Smooth muscle cell (in vitro differentiated cells): ENCODE results near the gene ARHGAP23. TPM values are rescaled to one million over a fixed set of nuclear protein-coding genes. Genes with fewer than 3 reads are reported as not detected.

Source experiments
- DNase-seq: peaks from one replicate; lab custom pipeline; 2025; ENCODE audit not compliant: unreplicated experiment; lab: John Stamatoyannopoulos, UW
- H2AFZ ChIP-seq: fragments of 200-600 bp; sonication (generic); 2 replicates; pipeline ENCODE4 v1.6.0; 2016; ENCODE audit warnings: antibody characterized with exemption, low read depth, mild to moderate bottlenecking
- H3F3A ChIP-seq: fragments of 200-600 bp; sonication (generic); 2 replicates; pipeline ENCODE4 v1.6.0; 2017; ENCODE audit warnings: antibody characterized with exemption, low read depth
- H3K27ac ChIP-seq: fragments of 200-600 bp; sonication (generic); 2 replicates; pipeline ENCODE4 v1.5.1; 2016; ENCODE audit warnings: low read depth, mild to moderate bottlenecking
- H3K27me3 ChIP-seq: fragments of 200-600 bp; sonication (generic); 2 replicates; pipeline ENCODE4 v1.6.1; 2016; ENCODE audit warnings: low read depth, mild to moderate bottlenecking
- H3K36me3 ChIP-seq: fragments of 200-600 bp; sonication (generic); 2 replicates; pipeline ENCODE4 v1.5.1; 2016; ENCODE audit warnings: low read depth
- H3K4me1 ChIP-seq: fragments of 200-600 bp; sonication (generic); 2 replicates; pipeline ENCODE4 v1.5.1; 2016; ENCODE audit warnings: low read depth
- H3K4me2 ChIP-seq: fragments of 200-600 bp; sonication (generic); 2 replicates; pipeline ENCODE4 v1.6.0; 2016; ENCODE audit warnings: mild to moderate bottlenecking
- H3K4me3 ChIP-seq: fragments of 200-600 bp; sonication (generic); 2 replicates; pipeline ENCODE4 v1.5.1; 2016; ENCODE audit warnings: mild to moderate bottlenecking
- H3K79me2 ChIP-seq: fragments of 200-600 bp; sonication (generic); 2 replicates; pipeline ENCODE4 v1.6.0; 2016; ENCODE audit warnings: low read depth, mild to moderate bottlenecking
- H3K9ac ChIP-seq: fragments of 200-600 bp; sonication (generic); 2 replicates; pipeline ENCODE4 v1.6.0; 2016; ENCODE audit warnings: low read depth
- H3K9me3 ChIP-seq: fragments of 200-600 bp; sonication (generic); replicated peaks from 2 replicates; pipeline ENCODE4 v1.5.1; 2016; ENCODE audit warnings: low read depth
- H4K20me1 ChIP-seq: fragments of 200-600 bp; sonication (generic); 2 replicates; pipeline ENCODE4 v1.6.0; 2016; ENCODE audit warnings: low read depth
- CTCF ChIP-seq: fragments of 200-600 bp; sonication (generic); IDR thresholded peaks from 2 replicates; pipeline ENCODE4 v1.5.1; 2017; ENCODE audit warnings: borderline replicate concordance, mild to moderate bottlenecking, antibody characterized with exemption; ENCODE audit not compliant: insufficient read depth, poor library complexity, severe bottlenecking
- WGBS: methylation state at CpG from one replicate; pipeline ENCODE4 v1.1.7; 2016; ENCODE audit warnings: low lambda C conversion rate; 5-methylcytosine and 5-hydroxymethylcytosine counted together
- polyA plus RNA-seq: library from polyadenylated mRNA; unstranded; fragments of >200 nt; fragmentation: Nextera tagmentation; extraction: Ambion mirVana; gene quantifications from 2 replicates; pipeline ENCODE4 v1.2.1, GENCODE V29; 2016
- total RNA-seq: library from RNA; depleted of rRNA; stranded (reverse); fragments of >200 nt; gene quantifications from 2 replicates; pipeline ENCODE4 v1.2.3, GENCODE V29; 2014

The ARHGAP23 gene
- total and polyA plus RNA-seq, 2 experiments from 2014 or later = 24.9 to 34.0 TPM

- Histone ChIP-seq H3K4me3 (no peak overlapping the region), H3K36me3 (no peaks in the 10 kb centered on the region), H3K4me1 (peaks cover 3% of the 10 kb centered on the region), H3K27me3 (no peaks in the 10 kb centered on the region), H3K4me2 (no peak overlapping the region), H2AFZ (no peak overlapping the region), H4K20me1 (no peaks in the 10 kb centered on the region), H3K9ac (no peak overlapping the region), H3K9me3 (no peaks in the 10 kb centered on the region), H3F3A (no peaks in the 10 kb centered on the region), H3K79me2 (no peaks in the 10 kb centered on the region), H3K27ac (no peak overlapping the region)
- no peak for DNase-seq
- no peak for TF ChIP-seq CTCF
- 90% methylated on average over 11 of the region's 11 CpGs for WGBS
These were observed 112.3 kb downstream of the ARHGAP23 start for GRCh38 chr17:38540514-38541045.

GRCh38 chr17:38541281-38541680 is 113.0 kb downstream of the ARHGAP23 start:
- H2AFZ ChIP-seq = no peak overlapping the region
- no peak overlapping the region for H3K9ac ChIP-seq
- H3K4me1 ChIP-seq = peaks cover 3% of the 10 kb centered on the region
- no peaks in the 10 kb centered on the region for H3K36me3 ChIP-seq
- H3K4me2 ChIP-seq = no peak overlapping the region
- no peaks in the 10 kb centered on the region for H3F3A ChIP-seq
- TF ChIP-seq CTCF = no peak
- no peaks in the 10 kb centered on the region for H3K9me3 ChIP-seq
- no peak overlapping the region for H3K4me3 ChIP-seq
- 90% methylated on average over 11 of the region's 11 CpGs for WGBS
- no peak overlapping the region for H3K27ac ChIP-seq
- H3K79me2 ChIP-seq = no peaks in the 10 kb centered on the region
- DNase-seq = no peak
- H3K27me3 ChIP-seq = no peaks in the 10 kb centered on the region
- no peaks in the 10 kb centered on the region for H4K20me1 ChIP-seq

GRCh38 chr17:38542286-38542685 is 114.0 kb downstream of the ARHGAP23 start:
- Histone ChIP-seq H3K9me3 (no peaks in the 10 kb centered on the region), H4K20me1 (no peaks in the 10 kb centered on the region), H3K79me2 (no peaks in the 10 kb centered on the region), H3K9ac (no peak overlapping the region), H3K27ac (no peak overlapping the region), H3F3A (no peaks in the 10 kb centered on the region), H3K36me3 (no peaks in the 10 kb centered on the region), H3K4me3 (no peak overlapping the region), H3K27me3 (no peaks in the 10 kb centered on the region), H2AFZ (no peak overlapping the region), H3K4me1 (no peaks in the 10 kb centered on the region), H3K4me2 (no peak overlapping the region)
- TF ChIP-seq CTCF = no peak
- 86% methylated on average over 7 of the region's 8 CpGs for WGBS
- no peak for DNase-seq

GRCh38 chr17:38543403-38544174 is 115.3 kb downstream of the ARHGAP23 start:
- H3K9me3 ChIP-seq = no peaks in the 10 kb centered on the region
- 91% methylated on average over 17 of the region's 20 CpGs for WGBS

More at GRCh38 chr17:38543403-38544174, 115.3 kb downstream of the ARHGAP23 start:
- TF ChIP-seq CTCF = no peak
- DNase-seq = no peak
- H3K4me2 ChIP-seq = no peak overlapping the region
- no peaks in the 10 kb centered on the region for H3K36me3 ChIP-seq
- no peaks in the 10 kb centered on the region for H3K79me2 ChIP-seq
- H3K27me3 ChIP-seq = no peaks in the 10 kb centered on the region
- H3K4me3 ChIP-seq = no peak overlapping the region
- H2AFZ ChIP-seq = no peak overlapping the region
- no peaks in the 10 kb centered on the region for H4K20me1 ChIP-seq
- no peak overlapping the region for H3K9ac ChIP-seq
- H3K4me1 ChIP-seq = no peaks in the 10 kb centered on the region
- H3K27ac ChIP-seq = no peak overlapping the region
- H3F3A ChIP-seq = no peaks in the 10 kb centered on the region
